Epithelial cell of proximal tubule (primary cell): ENCODE results near the gene TXNDC5. TPM values are rescaled to one million over a fixed set of nuclear protein-coding genes. Genes with fewer than 3 reads are reported as not detected.
"Not testable (repeated sequence)": the region's sequence is repeated elsewhere in the genome, so short reads cannot be mapped to it uniquely, and the experiment has no call there.

ENCODE experiments used
- DNase-seq: peaks from one replicate; pipeline ENCODE4 v3.0.0-alpha.2; 2011; ENCODE audit warnings: low read depth
- H3K4me3 ChIP-seq: 2 replicates; pipeline ENCODE4 v1.5.1; 2011; ENCODE audit warnings: low read depth, mild to moderate bottlenecking, low read length
- total RNA-seq: library from RNA; depleted of rRNA; stranded (reverse); fragments of >200 nt; gene quantifications from 2 replicates; pipeline ENCODE4 v1.2.3, GENCODE V29; 2015
- TF ChIP-seq, protein P1 (sequence below): conservative IDR thresholded peaks from 2 replicates; pipeline ENCODE4 v1.5.1; 2012; ENCODE audit warnings: low read depth, mild to moderate bottlenecking, low read length

TXNDC5 gene
- total RNA-seq, 1 donor from 2014 or later: 317 TPM

DNA sequence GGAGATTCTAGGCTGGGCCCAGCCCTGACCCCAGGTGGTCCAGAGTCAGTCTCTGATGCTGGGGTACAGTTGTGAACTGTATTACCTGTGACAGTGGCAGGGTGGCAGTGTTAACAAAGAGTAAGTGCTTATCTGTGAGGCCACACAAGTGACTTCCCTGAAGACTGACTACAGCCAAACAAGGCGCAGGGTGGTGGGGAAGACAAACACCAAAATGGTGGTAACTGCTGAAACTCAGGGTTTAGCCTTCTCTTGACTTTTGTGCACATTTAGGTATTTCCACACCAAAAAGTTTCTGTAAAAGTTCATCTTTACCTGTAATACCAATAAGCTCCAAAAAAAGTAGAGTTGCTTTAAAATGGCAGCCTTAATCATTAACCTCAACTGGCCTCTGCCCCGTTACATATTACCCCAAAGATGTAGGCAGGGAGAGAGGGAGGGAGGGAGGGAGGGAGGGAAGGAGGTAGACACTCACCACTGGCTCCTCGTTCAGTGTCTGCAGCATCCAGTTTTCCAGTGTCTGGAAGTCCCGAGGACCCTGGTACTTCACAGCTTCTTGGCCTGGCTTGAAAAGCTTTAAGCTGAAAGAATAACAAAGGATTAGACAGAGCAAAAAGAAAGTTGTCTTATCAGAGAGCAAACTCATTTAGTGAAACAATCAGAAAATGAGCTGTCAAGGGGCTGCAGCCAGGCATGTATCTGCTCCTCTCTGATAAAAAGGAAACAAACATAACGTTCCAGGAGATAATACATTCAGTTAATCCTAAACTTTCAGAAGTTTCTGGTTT is 11.3 kb downstream of the TXNDC5 start:
- DNase-seq: no peak
- TF ChIP-seq, protein P1, sequence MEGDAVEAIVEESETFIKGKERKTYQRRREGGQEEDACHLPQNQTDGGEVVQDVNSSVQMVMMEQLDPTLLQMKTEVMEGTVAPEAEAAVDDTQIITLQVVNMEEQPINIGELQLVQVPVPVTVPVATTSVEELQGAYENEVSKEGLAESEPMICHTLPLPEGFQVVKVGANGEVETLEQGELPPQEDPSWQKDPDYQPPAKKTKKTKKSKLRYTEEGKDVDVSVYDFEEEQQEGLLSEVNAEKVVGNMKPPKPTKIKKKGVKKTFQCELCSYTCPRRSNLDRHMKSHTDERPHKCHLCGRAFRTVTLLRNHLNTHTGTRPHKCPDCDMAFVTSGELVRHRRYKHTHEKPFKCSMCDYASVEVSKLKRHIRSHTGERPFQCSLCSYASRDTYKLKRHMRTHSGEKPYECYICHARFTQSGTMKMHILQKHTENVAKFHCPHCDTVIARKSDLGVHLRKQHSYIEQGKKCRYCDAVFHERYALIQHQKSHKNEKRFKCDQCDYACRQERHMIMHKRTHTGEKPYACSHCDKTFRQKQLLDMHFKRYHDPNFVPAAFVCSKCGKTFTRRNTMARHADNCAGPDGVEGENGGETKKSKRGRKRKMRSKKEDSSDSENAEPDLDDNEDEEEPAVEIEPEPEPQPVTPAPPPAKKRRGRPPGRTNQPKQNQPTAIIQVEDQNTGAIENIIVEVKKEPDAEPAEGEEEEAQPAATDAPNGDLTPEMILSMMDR: peak; percentile 48
- no peak overlapping the region for H3K4me3 ChIP-seq

DNA sequence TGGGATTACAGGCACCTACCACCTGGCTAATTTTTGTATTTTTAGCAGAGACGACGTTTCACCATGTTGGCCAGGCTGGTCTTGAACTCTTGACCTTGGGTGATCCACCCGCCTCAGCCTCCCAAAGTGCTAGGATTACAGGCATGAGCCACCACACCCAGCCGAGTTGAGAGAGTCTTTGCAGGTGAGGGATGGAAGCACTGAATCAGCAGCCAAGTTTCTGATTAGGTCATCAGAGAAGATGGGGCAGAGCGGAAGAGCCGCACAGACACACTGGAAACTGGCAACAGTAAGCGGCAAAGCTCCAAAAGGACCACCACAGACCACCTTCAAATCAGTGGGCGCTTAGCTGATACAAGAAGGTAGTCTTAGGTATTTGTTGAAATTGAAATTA is 12.4 kb downstream of the TXNDC5 start:
- not testable (repeated sequence) for H3K4me3 ChIP-seq, DNase-seq

DNA sequence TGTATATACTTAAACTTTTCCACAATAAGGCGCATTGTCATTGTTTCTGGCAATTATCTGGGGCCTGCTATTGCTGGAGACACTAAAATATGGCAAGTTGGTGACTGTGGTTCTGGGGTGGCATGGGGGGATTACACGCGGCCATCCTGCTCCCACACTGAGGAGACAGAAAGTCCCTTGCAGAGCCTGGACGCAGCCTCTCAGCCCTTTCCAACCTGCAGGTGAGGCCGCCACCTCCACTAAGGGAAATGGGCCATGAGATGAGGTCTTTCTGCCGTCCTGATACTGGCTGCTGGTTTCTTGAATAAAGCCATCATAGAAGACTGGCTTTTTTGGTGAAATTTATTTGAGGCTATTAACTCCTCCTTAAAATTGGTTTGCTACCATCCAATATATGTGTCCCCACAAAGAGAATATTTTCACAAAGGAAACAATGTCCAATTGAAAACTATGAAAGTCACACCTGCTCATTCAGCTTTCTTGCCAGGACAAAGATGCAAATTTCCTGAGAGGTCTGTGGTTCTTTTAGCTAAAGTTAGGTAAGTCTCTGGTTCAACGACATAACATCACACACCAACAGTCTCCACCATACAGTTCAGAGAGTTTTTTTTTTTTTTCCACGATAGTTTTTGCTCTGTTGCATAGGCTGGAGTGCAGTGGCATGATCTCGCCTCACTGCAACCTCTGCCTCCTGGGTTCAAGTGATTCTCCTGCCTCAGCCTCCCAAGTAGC is 13.0 kb downstream of the TXNDC5 start:
- H3K4me3 ChIP-seq: no peak overlapping the region
- TF ChIP-seq, protein P1: no peak
- no peak for DNase-seq

DNA sequence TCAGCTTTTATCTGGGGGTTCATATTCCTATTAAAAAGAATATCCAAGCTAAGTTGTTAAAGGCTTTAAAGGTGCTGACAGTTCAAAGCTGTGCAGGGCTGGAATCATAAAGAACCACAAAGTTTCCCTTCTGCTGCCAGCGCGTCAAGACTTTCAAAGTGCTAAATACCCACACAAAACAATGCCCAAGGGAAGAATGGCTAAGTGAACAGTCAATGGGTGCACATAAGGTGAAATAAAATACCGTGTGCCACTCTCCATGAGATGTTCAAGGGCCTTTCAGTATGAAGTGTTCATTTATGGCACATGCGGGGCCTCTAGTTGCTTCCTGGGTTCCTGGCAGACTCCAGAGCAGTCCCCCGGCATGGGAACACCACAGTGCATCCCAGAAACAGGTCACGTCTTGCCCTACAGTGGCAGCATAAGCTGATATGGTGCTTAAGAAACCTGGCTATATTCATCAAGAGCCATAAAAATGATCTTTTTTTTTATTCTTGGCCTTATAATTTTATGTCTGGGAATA is 14.1 kb downstream of the TXNDC5 start:
- no peak overlapping the region for H3K4me3 ChIP-seq
- no peak for DNase-seq
- TF ChIP-seq, protein P1: no peak

DNA sequence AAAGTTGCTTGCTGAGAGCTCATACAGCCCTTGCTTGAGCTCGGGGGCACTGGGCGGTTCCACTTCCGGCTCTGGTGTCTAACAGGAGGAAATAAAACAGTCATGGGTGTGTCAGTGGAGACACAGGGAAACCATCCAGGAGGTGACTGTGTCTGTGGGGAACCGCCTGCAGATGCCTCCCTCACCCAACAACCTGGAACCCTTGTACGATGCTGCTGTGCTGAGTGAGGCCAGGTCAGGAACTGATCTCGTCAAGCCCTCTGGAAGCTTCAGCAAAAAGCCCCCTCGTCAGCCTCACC is 15.5 kb downstream of the TXNDC5 start:
- DNase-seq: no peak
- TF ChIP-seq, protein P1: no peak
- no peak overlapping the region for H3K4me3 ChIP-seq

DNA sequence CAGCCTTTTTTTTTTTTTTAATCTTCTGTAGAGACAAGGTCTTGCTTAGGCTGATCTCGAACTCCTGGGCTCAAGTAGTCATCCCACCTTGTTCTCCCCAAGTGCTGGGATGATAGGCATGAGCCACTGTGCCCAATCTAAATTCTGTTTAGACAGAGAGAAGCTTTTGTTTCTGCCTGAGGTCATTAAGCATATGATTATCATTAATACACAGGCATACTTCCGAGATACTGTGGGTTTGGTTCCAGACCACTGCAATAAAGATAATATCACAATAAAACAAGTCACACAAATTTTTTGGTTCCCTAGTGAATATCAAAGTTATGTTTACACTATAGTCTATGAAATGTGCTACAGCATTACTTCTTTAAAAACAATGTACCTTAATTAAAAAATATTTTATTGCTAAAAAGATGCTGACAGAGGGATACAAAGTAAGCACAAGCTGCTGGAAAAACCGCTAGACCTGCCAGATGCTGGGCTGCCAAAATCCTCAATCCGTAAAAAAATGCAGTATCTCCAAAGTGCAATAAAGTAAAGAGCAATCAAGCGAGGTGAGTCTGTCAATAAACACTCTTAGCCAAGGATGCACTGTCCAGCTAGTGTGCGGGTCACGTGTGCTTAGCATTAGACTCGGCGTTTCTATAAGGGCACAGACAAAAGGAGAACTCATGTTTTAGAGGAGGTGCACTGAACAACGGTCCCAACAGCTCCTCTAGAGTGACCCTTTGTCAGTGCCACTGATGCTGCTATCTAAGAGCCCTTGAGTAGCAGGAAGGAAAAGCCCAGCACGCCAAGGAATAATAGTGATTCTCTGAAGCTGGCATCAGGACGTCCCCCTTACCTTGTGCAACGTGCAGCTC is 16.1 kb downstream of the TXNDC5 start:
- H3K4me3 ChIP-seq: no peak overlapping the region
- no peak for DNase-seq
- TF ChIP-seq, protein P1: no peak

DNA sequence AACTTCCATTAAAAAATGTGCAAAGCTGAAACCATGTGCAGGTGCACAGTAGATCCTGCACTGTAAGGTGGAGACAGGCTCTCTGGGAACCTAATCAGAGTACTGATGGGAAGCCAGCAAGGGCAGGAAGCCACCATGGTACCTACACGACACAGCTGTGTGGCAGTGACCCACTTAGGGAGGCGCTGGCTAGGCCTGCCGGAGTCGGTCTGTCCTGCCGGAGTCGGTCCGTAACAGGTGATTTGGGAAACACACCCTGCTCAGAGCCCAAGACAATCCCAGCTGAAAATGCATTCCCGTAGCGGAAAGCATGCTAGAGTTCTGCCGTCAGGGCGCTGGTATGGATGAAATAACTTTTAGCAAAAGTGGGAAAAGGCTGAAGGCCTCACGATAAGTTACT is 17.2 kb downstream of the TXNDC5 start:
- TF ChIP-seq, protein P1: no peak
- H3K4me3 ChIP-seq: no peak overlapping the region
- DNase-seq: no peak

DNA sequence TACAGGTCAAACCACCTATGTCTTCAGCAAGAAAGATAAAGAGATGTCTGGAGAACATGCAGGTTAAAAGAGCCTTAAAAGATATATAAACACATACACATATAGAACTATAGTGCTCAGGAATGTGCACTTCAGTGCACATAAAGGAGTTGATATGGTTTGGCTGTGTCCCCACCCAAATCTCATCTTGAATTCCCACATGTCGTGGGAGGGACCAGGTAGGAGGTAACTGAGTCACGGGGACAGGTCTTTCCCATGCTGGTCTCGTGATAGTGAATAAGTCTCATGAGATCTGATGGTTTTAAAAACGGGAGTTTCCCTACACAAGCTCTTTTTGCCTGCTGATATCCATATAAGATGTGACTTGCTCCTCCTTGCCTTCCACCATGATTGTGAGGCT is 18.2 kb downstream of the TXNDC5 start:
- H3K4me3 ChIP-seq, DNase-seq: not testable (repeated sequence)
